K562 (cell line): ENCODE results near the gene ADORA1. TPM values are rescaled to one million over a fixed set of nuclear protein-coding genes. Genes with fewer than 3 reads are reported as not detected.

Source experiments
- FOXJ3 ChIP-seq: sonication (generic); formaldehyde crosslinking; IDR thresholded peaks from 2 replicates; pipeline ENCODE4 v1.4.0; 2020; ENCODE audit warnings: mild to moderate bottlenecking, missing genetic modification reagents
- ZNF324 ChIP-seq: fragments of 250-450 bp; sonication (Bioruptor Pico); IDR thresholded peaks from 2 replicates; pipeline ENCODE4 v1.4.0; 2020; ENCODE audit warnings: mild to moderate bottlenecking
- ZNF407 ChIP-seq: fragments of 450-650 bp; IDR thresholded peaks from 2 replicates; pipeline ENCODE4 v1.6.1; 2016; ENCODE audit warnings: low read depth
- polyA plus RNA-seq, 8 experiments: library from polyadenylated mRNA; depleted of rRNA in 4 of 8; stranded (reverse) in 5 of 8; unstranded in 3 of 8; fragments of >200 nt; fragmentation: Nextera tagmentation in 2 of 8; fragmentation: Illumina TruSeq in 1 of 8; extraction: Ambion mirVana in 2 of 8; extraction: Trizol in 1 of 8; gene quantifications; 2 replicates each; pipeline versions ENCODE4 v1.2.1 to v1.2.3, GENCODE V29; 2011 to 2014; ENCODE audit warnings: inconsistent platforms in 1 of 8, missing spikeins in 1 of 8
- total RNA-seq, 7 experiments: library from RNA; depleted of rRNA in 6 of 7; stranded (reverse); fragments of >200 nt in 6 of 7; fragmentation: Illumina TruSeq in 2 of 7; extraction: Trizol in 2 of 7; gene quantifications; 2 replicates each; pipeline versions ENCODE4 v1.2.1 to v1.2.3, GENCODE V29; 2011 to 2021; ENCODE audit warnings: low replicate concordance in 1 of 7

Gene ADORA1
- total and polyA plus RNA-seq, 9 of the 15 experiments (the other 6 are each of a cell fraction or from before 2014, with no cell fraction given) = not detected

- no peak for TF ChIP-seq ZNF407
- no peak for TF ChIP-seq ZNF324
- no peak for TF ChIP-seq FOXJ3
Measured at GRCh38 chr1:203126866-203127665, 460 bp upstream of the ADORA1 start (continued).
